NCI-H526 (cell line): ENCODE measurements around the gene MMP3.
"Not testable (repeated sequence)": the region's sequence is repeated elsewhere in the genome, so short reads cannot be mapped to it uniquely, and the experiment has no call there.

ENCODE experiments used
- DNase-seq, 2 experiments: peaks; one replicate each; lab custom pipeline; 2025; lab: John Stamatoyannopoulos, UW

MMP3 gene

GRCh38 chr11:102843489-102843888 lies at the start of gene MMP3:
TSS of gene MMP3 (minus strand) at chr11:102843609. CDS start at chr11:102843546, 63 bp downstream.
- DNase-seq: no peak

GRCh38 chr11:102891736-102892135 lies 48.3 kb upstream of the MMP3 start:
- no peak for DNase-seq

DNA sequence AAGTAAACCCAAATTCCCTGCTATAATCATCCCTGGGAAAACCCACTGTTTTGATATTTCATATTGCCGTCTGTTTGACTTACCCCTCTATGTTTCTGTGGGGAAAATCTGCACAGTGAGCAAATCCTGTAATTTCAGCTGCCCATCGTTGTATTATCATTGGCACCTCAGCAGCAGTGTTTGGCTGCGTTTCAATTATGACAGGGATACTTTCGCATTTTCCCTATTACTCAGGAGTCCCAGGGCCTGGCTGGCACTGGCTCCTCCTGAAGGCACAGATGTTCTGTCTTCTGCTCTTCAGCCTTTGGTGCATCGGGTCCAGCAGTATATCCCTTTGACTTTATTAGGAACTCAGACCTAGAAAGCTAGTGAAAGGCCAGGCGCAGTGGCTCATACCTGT lies 43.6 kb upstream of the MMP3 start:
- no peak for DNase-seq

GRCh38 chr11:102883141-102883540 lies 39.7 kb upstream of the MMP3 start:
- DNase-seq: no peak

DNA sequence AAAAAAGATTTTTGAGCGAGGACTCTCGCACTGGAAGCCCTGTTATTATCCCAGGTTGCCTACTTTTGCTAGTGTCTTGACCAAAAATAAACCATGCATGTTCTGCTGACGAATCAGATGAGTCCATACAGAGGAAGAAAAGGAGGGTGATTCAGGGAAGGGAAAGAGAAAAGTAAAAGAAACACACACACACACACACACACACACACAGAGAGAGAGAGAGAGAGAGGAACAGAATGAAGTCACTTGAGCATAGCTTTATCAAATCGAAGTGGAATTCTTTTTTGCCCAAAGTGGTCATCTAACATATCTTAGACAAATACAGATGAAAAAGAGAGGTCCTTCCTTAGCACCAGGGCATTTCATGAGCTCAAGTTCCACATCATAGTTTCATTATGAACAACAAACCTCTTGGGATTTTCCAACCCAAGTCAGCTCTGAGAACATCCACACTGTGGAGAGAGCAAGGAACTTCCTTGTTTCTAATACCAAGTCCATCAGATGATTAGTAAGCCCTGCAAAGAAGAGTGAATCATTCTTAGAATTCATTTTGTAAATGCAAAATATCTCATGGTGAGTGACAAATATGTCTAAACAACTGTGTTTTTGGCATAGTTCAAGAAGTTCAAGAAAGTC lies 39.1 kb upstream of the MMP3 start:
- DNase-seq: no peak

GRCh38 chr11:102879801-102880200 lies 36.4 kb upstream of the MMP3 start:
- no peak for DNase-seq

DNA sequence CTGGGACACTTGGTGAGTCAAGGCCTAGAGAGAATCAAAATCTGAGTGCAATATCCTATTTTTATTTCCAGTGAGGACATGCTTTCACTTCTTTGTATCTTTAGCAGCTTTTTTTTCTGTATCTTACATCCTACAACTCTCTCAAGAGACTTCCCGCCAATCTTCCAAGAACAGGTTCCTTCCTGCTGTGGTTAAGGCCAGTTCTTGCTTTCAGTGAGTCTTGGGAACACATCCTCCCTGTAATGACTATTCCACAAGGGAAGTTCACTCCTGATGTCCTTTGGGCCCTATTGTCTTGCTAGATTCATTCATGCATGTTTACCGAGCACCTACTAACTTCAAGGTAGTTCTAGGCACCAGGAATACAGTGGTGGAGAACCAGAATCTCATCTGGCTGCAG lies 35.2 kb upstream of the MMP3 start:
- no peak for DNase-seq

- no peak for DNase-seq
Measured at GRCh38 chr11:102874852-102875251, 31.4 kb upstream of the MMP3 start, which contains the start of gene MMP12. TSS of gene MMP12 (minus strand) at chr11:102874982. CDS start at chr11:102874937, 45 bp downstream.

GRCh38 chr11:102869354-102869964 lies 26.1 kb upstream of the MMP3 start:
- DNase-seq: not testable (repeated sequence)

DNA sequence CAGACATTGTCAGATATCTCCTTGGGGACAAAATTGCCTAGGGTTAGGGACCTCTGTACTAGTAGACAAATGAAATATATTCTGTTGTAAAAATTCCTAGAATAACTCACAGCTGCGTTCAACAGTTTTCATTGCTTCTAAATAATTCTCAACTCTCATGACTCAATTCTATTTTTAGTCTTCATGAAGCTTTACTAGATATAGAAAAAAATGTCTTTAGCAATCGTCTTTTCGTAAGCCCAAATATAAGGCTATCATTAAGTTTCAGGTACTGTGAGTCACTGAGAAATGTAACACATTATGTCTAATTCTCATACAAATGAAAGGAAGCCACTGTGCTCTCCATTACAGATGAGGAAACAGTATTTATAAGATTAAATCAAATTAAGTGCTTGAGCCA lies 24.9 kb upstream of the MMP3 start:
- no peak for DNase-seq

DNA sequence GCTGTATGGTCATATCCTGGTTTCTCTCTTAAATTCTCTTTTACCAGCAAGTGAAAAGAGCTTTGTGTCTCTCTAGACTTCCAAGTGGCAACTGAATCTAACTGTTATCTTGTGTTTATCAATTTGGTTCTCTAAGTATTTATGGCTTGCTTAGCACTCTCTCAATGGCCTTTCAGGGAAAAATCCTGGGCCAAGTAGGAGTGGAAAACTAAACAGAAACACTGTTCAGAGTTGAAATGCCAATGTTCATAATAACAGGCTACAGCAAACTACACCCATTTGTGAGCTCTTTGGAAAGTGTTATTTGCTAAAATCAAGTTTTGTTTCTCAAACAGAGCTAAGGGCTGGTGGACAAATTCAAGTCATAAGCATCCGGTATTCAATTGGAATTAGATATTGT lies 21.3 kb upstream of the MMP3 start:
- DNase-seq: no peak

- no peak for DNase-seq
Measured at GRCh38 chr11:102853956-102854355, 10.5 kb upstream of the MMP3 start.

GRCh38 chr11:102853055-102853454 lies 9.6 kb upstream of the MMP3 start:
- no peak for DNase-seq

DNA sequence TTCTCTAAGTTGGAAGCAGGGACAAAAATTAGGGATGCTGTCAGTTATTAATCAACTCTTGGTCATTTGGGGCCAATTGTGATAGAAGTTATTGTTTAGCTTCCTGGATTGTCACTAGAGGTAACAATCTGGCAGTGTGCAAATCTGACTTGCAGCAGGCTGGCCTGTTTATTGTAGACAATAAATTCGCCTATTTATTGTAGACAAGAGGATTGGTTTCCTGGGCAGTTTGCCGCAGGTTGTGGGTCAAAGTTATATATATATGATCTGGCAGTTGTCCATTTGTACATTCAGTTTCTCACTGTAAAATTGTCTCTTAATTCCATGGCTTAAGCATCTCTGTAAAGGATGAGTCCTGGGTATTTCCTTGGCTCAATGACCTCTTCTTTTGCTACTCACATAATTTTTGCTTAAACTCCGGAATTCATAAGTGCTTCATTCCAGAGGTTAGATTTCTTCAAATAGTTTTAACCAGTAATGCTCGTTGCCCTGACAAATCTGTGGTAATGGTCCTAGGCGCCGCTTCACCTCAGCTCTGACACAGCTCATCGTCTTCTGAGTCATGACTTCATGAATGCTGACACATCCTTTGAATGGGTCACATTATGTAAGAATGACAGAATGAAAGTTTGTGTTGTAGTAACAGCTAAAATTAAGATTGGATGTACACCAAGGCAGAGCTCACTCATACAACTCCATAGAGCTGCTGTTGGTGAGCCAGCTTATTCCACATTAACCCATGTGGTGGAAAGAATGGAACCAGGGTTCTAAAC lies 7.8 kb upstream of the MMP3 start:
- no peak for DNase-seq

GRCh38 chr11:102849311-102849710 lies 5.9 kb upstream of the MMP3 start:
- no peak for DNase-seq

GRCh38 chr11:102846292-102846691 lies 2.9 kb upstream of the MMP3 start:
- no peak for DNase-seq

DNA sequence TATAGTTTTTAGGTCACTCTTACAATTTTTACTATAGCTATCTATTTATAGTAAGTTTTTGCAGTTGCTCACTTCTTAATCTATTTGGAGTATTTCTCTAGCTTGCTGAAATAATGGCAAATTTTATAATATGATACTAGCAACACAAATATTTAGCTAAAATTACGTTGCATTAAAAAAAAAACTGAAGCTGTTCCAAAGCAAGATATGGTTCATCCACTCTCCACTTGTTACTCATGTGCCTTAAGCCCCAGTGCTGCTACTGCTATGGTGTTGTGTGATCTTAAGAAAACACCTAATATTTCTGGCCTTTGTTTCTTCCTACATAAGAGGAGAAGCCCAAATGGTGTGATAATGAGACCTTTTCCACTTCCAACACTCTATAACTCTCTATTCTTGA lies 479 bp downstream of the MMP3 start:
- DNase-seq: no peak

GRCh38 chr11:102840018-102840417 lies 3.4 kb downstream of the MMP3 start:
- DNase-seq: no peak

- DNase-seq: no peak
Measured at GRCh38 chr11:102837646-102838045, 5.8 kb downstream of the MMP3 start.

GRCh38 chr11:102837156-102837555 lies 6.3 kb downstream of the MMP3 start:
- DNase-seq: no peak

- DNase-seq: no peak
Measured at GRCh38 chr11:102836290-102836875, 7.0 kb downstream of the MMP3 start.

GRCh38 chr11:102833731-102834130 lies 9.7 kb downstream of the MMP3 start:
- DNase-seq: no peak

DNA sequence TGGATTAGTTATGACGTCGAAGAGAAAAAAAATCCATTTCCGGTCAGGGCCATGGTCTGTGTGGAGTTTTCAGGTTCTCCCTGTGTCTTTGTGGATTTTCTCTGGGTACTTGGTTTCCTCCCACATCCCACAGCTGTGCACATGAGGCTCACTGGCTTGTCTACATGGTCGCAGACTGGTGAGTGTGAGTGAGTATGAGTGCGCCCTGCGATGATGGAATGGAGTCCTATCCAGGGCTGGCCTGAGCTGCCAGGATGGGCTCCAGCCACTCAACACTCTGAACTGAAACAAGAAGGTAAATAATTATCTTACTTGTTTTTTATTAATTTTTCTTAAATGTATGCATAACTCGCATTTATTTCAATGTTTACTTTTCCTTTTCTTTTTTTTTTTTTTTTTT lies 10.8 kb downstream of the MMP3 start:
- no peak for DNase-seq
